Panc1 (cell line): ENCODE measurements around the gene CDKN1C. TPM values are rescaled to one million over a fixed set of nuclear protein-coding genes. Genes with fewer than 3 reads are reported as not detected.

Experiments used
- ATAC-seq: fragments of 200-7000 bp; cut with Tn5 transposase; 2 replicates; pipeline ENCODE4 v1.9.1; 2020; ENCODE audit warnings: mild to moderate bottlenecking, moderate library complexity
- BruUV-seq: library from RNA; stranded (reverse); fragments of 400-500 nt; replicated peaks from 2 replicates; lab custom pipeline; 2021; lab: Mats Ljungman, UMichigan
- CTCF ChIA-PET: fragments of 300-600 bp; sonication (Branson Sonifier 250); formaldehyde crosslinking; loops from one replicate; lab custom pipeline; 2022; ENCODE audit warnings: antibody characterized with exemption; lab: Charles Lee
- POLR2A ChIA-PET: fragments of 300-600 bp; sonication (Branson Sonifier 250); formaldehyde crosslinking; loops from one replicate; lab custom pipeline; 2022; ENCODE audit warnings: antibody characterized with exemption; lab: Charles Lee
- DNase-seq: peaks from one replicate; pipeline ENCODE4 v3.0.0-alpha.2; 2010; ENCODE audit warnings: low read depth, low spot score
- H3K27ac ChIP-seq: 2 replicates; pipeline ENCODE4 v1.5.1; 2011; ENCODE audit warnings: mild to moderate bottlenecking, low read length, inconsistent platforms
- H3K27me3 ChIP-seq: fragments of 200-500 bp; sonication (Bioruptor generic); 2 replicates; pipeline ENCODE4 v1.6.0; 2014; ENCODE audit warnings: low read length, inconsistent platforms; ENCODE audit not compliant: control insufficient read depth, insufficient read depth
- H3K36me3 ChIP-seq: fragments of 200-500 bp; sonication (Bioruptor generic); 2 replicates; pipeline ENCODE4 v1.5.1; 2014; ENCODE audit warnings: inconsistent platforms, mild to moderate bottlenecking, low read length, moderate library complexity; ENCODE audit not compliant: control insufficient read depth, insufficient read depth
- H3K4me1 ChIP-seq: 2 replicates; pipeline ENCODE4 v1.5.1; 2011; ENCODE audit warnings: inconsistent platforms, mild to moderate bottlenecking, low read length, moderate library complexity; ENCODE audit not compliant: control insufficient read depth, insufficient read depth
- H3K4me3 ChIP-seq, 2 experiments: 2 replicates each; pipeline ENCODE4 v1.5.1; 2011 to 2012; ENCODE audit warnings: low read depth in 2 of 2, low read length in 2 of 2, mild to moderate bottlenecking in 2 of 2, inconsistent platforms in 1 of 2, moderate library complexity in 1 of 2
- H3K9me3 ChIP-seq: fragments of 200-500 bp; sonication (Bioruptor generic); 2 replicates; pipeline ENCODE4 v1.5.1; 2014; ENCODE audit warnings: low read depth, mild to moderate bottlenecking, inconsistent platforms, low read length, moderate library complexity; ENCODE audit not compliant: control insufficient read depth, insufficient read depth
- POLR2AphosphoS5 ChIP-seq: IDR thresholded peaks from 2 replicates; pipeline ENCODE4 v1.6.1; 2012; ENCODE audit warnings: mild to moderate bottlenecking, low read depth, low read length, moderate library complexity
- SIN3A ChIP-seq: IDR thresholded peaks from 2 replicates; pipeline ENCODE4 v1.6.1; 2012; ENCODE audit warnings: low read depth, mild to moderate bottlenecking, low read length, moderate library complexity, borderline replicate concordance; ENCODE audit not compliant: insufficient read depth
- TCF7L2 ChIP-seq: IDR thresholded peaks from 2 replicates; pipeline ENCODE4 v1.6.1; 2011; ENCODE audit warnings: mild to moderate bottlenecking, low read depth, low read length, inconsistent platforms
- in situ Hi-C: cut with HindIII; loops from 2 replicates; pipeline ENCODE4 v1.10.0; 2016; ENCODE audit warnings: low sequenced_read_pairs, low pct_unique_long_range_greater_than_20kb
- intact Hi-C: fragments of 100-400 bp; cut with micrococcal nuclease; formaldehyde crosslinking; loops from one replicate; pipeline ENCODE4 v1.10.0; 2022; ENCODE audit not compliant: unreplicated experiment
- total RNA-seq: library from RNA; stranded (reverse); gene quantifications from one replicate; pipeline ENCODE4 v1.2.1, GENCODE V29; 2021; ENCODE audit not compliant: unreplicated experiment
- TF ChIP-seq, protein P1 (sequence below): fragments of 450-650 bp; IDR thresholded peaks from 2 replicates; pipeline ENCODE4 v1.5.1; 2017; ENCODE audit warnings: mild to moderate bottlenecking
- TF ChIP-seq, protein P2 (sequence below), 2 experiments: IDR thresholded peaks; 2 replicates each; pipeline ENCODE4 v1.6.1; 2011 to 2012; ENCODE audit warnings: low read depth in 2 of 2, control low read depth in 1 of 2, low read length in 1 of 2, mild to moderate bottlenecking in 1 of 2, moderate library complexity in 1 of 2; ENCODE audit not compliant: insufficient read depth in 1 of 2

The CDKN1C gene
- total RNA-seq, 1 experiment from 2014 or later = 4.6 TPM

DNA sequence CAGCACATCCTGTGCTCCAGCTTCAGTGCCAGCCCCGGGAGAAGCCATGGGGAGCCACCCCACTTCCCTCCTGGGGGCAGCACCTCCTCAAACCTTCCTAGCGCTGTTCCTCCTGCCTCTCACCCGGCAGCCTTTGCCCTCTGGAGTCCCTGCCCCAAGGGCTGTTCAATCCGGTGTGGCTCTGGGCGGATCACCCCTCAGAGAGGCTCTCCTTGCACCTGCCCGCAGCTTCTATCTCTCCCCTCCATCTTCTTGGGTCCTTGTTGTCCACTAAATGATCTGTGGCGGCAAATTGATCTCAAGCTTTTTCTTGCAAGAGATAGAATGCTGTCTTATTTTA, 18.1 kb upstream of the CDKN1C start:
- in situ Hi-C loops = no loop called here
- Histone ChIP-seq H3K4me3 (peak overlapping the region; percentile 73 to 75), H3K36me3 (no peaks in the 10 kb centered on the region; the same call in 1 of the 2 replicates), H3K9me3 (no peaks in the 10 kb centered on the region), H3K27me3 (no peaks in the 10 kb centered on the region), H3K4me1 (peaks cover 44% of the 10 kb centered on the region), H3K27ac (peak overlapping the region; percentile 86)
- TF ChIP-seq POLR2AphosphoS5 = no peak
- TF ChIP-seq, protein P1, sequence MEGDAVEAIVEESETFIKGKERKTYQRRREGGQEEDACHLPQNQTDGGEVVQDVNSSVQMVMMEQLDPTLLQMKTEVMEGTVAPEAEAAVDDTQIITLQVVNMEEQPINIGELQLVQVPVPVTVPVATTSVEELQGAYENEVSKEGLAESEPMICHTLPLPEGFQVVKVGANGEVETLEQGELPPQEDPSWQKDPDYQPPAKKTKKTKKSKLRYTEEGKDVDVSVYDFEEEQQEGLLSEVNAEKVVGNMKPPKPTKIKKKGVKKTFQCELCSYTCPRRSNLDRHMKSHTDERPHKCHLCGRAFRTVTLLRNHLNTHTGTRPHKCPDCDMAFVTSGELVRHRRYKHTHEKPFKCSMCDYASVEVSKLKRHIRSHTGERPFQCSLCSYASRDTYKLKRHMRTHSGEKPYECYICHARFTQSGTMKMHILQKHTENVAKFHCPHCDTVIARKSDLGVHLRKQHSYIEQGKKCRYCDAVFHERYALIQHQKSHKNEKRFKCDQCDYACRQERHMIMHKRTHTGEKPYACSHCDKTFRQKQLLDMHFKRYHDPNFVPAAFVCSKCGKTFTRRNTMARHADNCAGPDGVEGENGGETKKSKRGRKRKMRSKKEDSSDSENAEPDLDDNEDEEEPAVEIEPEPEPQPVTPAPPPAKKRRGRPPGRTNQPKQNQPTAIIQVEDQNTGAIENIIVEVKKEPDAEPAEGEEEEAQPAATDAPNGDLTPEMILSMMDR = no peak
- no peak for TF ChIP-seq TCF7L2
- TF ChIP-seq, protein P2, sequence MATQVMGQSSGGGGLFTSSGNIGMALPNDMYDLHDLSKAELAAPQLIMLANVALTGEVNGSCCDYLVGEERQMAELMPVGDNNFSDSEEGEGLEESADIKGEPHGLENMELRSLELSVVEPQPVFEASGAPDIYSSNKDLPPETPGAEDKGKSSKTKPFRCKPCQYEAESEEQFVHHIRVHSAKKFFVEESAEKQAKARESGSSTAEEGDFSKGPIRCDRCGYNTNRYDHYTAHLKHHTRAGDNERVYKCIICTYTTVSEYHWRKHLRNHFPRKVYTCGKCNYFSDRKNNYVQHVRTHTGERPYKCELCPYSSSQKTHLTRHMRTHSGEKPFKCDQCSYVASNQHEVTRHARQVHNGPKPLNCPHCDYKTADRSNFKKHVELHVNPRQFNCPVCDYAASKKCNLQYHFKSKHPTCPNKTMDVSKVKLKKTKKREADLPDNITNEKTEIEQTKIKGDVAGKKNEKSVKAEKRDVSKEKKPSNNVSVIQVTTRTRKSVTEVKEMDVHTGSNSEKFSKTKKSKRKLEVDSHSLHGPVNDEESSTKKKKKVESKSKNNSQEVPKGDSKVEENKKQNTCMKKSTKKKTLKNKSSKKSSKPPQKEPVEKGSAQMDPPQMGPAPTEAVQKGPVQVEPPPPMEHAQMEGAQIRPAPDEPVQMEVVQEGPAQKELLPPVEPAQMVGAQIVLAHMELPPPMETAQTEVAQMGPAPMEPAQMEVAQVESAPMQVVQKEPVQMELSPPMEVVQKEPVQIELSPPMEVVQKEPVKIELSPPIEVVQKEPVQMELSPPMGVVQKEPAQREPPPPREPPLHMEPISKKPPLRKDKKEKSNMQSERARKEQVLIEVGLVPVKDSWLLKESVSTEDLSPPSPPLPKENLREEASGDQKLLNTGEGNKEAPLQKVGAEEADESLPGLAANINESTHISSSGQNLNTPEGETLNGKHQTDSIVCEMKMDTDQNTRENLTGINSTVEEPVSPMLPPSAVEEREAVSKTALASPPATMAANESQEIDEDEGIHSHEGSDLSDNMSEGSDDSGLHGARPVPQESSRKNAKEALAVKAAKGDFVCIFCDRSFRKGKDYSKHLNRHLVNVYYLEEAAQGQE (IDR thresholded peaks at IDR 0.05; ENCODE audit: insufficient read depth in 1 of 2, low read depth in 2 of 2, low read length in 1 of 2) = no peak
- TF ChIP-seq SIN3A = no peak
- CTCF ChIA-PET = interaction anchor here (0.9 to 1.2 kb wide), 3 partner anchors 11 to 26 kb away, joined by 3 to 4 read pairs (median 3); no protein-coding TSS in a partner anchor
- POLR2A ChIA-PET = interaction anchor here (1.5 to 1.9 kb wide), 2 partner anchors 10 to 26 kb away, joined by 4 to 7 read pairs; partner anchors contain the start of gene PHLDA2
- intact Hi-C loops = no loop called here
- ATAC-seq (peak; percentile 0; the same call in 1 of the 2 replicates), DNase-seq (no peak)
- no TSS peak for BruUV-seq

DNA sequence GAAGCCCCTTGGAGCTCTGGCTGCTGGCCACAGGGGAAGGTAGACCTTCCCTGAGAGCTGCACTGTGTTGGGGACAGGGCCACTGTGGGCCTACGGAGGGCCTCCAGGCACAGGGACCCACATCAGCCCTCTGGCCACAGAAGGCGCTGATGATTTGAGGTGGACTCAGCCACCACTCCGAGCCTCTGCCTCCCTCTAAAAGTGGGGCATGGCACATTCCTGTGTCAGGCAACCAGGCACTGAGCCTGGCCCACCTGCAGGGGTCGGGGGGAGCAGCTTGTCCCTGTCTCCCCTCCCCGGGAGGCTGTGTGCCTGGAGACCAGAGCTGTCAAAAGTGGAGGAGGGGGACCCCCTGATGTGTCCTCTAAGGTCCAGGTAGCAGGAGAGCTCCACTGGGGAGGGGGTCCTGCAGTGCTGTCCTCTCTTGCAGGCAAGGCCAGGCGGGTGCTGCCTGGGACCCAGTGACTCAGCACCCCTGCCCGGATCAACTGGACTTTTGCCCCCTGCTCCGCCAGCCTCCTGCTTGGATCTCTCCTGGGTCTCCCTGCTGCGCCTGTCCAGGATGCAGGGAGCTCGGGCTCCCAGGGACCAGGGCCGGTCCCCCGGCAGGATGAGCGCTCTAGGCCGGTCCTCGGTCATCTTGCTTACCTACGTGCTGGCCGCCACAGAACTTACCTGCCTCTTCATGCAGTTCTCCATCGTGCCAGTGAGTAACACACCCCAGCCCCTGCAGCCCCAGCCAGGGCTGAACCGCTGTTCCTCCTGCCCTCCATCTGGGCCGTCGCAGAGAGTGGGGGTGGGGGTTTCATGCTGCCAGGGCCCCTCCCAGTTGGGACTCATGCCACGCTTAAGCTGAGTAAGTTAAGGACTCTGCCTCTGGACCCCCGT, 17.5 kb upstream of the CDKN1C start:
- intact Hi-C loops = no loop called here
- H3K36me3 ChIP-seq = no peaks in the 10 kb centered on the region; the same call in 1 of the 2 replicates
- H3K9me3 ChIP-seq = no peaks in the 10 kb centered on the region
- TF ChIP-seq POLR2AphosphoS5 (no peak), SIN3A (0 out of 2 replicates have a peak, but pooled peaks have one; percentile 22)
- peaks cover 49% of the 10 kb centered on the region for H3K4me1 ChIP-seq
- BruUV-seq = no TSS peak
- peak overlapping the region; percentile 86 for H3K27ac ChIP-seq
- peak overlapping the region; percentile 73 to 75 for H3K4me3 ChIP-seq
- POLR2A ChIA-PET = interaction anchor here (0.7 to 1.9 kb wide), 3 partner anchors 10 to 52 kb away, joined by 3 to 7 read pairs (median 4); partner anchors contain the start of gene PHLDA2
- peak; percentile 14 for ATAC-seq
- DNase-seq = no peak
- CTCF ChIA-PET = interaction anchor here (0.9 to 1.2 kb wide), 3 partner anchors 10 to 27 kb away, joined by 3 to 4 read pairs (median 3); no protein-coding TSS in a partner anchor
- in situ Hi-C loops = no loop called here
- no peaks in the 10 kb centered on the region for H3K27me3 ChIP-seq
